ENCODE measurements around the gene C5orf15. TPM values are rescaled to one million over a fixed set of nuclear protein-coding genes. Genes with fewer than 3 reads are reported as not detected.
A peak's percentile ranks its signal among the peaks of the same experiment; 100 is the strongest.

The C5orf15 gene
- total and polyA plus RNA-seq, 9 of the 15 experiments (the other 6 are each of a cell fraction or from before 2014, with no cell fraction given) = 23.3 to 50.7 (median 35.5) TPM

DNA sequence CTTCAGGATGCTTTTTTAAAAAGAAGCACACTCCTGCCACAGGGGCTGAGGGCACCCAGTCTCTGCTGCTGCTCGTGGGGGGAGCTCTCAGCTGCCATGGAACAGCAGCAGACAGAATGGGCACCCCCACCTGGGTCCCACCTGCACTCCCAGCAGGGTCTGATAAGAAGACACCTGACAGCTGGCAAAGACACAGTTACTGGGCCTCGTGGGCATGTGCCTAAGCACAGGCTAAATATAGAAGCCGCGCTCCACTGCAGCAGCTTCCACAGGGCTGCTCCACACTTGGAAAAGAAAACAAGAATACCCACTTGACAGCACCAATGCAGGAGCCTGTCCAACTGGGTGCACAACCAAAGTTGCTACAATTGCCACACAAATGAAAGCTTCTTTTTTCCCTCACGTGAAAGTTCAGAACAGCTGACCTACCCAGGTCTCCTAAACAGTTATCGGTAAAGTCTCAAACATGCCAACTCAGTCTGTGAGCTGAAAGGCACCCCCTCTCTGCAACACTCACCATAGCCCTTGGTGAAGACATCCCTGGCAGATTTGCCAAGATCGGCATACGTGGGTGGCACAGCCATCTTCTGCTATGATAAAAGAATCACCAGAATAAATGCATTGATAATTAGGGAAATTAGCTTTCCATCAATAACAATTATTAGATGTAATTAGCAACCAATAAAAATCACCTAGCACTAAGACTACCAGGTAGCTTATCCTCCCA is 24.2 kb upstream of the C5orf15 start (continued):
- TF ChIP-seq, protein P1, sequence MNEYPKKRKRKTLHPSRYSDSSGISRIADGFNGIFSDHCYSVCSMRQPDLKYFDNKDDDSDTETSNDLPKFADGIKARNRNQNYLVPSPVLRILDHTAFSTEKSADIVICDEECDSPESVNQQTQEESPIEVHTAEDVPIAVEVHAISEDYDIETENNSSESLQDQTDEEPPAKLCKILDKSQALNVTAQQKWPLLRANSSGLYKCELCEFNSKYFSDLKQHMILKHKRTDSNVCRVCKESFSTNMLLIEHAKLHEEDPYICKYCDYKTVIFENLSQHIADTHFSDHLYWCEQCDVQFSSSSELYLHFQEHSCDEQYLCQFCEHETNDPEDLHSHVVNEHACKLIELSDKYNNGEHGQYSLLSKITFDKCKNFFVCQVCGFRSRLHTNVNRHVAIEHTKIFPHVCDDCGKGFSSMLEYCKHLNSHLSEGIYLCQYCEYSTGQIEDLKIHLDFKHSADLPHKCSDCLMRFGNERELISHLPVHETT (CRISPR knock-in tag; conservative IDR thresholded peaks at IDR 0.05 in 1 of 2, IDR thresholded peaks at IDR 0.05 in 1 of 2) = no peak

DNA sequence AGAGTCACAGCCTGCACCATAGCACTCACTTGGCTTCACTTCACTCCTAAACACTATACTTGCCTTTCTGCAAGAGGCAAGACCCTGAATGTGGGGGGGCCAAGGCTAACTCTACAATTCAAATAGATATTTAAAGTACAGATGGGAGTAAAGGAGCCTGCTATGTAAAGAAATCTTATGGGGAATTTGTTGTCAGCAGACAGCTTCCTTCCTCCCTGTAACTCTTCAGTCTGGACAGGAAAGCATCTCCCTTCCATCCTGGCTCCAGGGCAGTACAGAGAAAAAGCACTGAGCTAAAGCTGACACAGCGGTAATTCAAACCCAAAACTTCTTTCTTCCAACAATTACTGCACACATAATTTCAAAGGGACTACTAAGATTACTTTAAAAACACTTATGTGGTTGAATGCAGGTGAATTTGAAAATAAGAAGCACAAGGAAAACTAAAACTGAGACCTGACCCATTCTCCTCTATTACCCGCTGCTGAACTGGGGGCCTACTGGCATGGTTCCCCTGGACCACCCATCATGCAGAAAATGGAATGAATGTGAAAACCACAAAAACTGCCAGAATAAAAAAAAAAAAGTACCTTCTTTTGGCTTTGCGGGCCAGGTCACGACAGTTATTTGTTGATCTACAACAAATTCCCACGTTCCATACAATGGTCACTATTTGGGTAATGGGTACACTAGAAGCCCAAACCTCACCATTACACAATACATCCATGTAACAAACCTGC is 22.9 kb upstream of the C5orf15 start:
- no peak for FAIRE-seq
- no peak overlapping the region for H3K27ac ChIP-seq (ENCODE audit: extremely low read depth, low read depth, low read length)
- peaks cover 52% of the 10 kb centered on the region for H4K20me1 ChIP-seq (replicated peaks; ENCODE audit: control insufficient read depth, insufficient read depth, low read length)
- no peaks in the 10 kb centered on the region for H3K9me3 ChIP-seq (replicated peaks; ENCODE audit: control insufficient read depth, insufficient read depth, low read depth, low read length)
- H3K4me3 ChIP-seq = no peak overlapping the region
- in situ Hi-C loops (cut with MboI) (no loop called here), intact Hi-C loops (cut with micrococcal nuclease) (no loop called here)
- no peak overlapping the region for H3K4me2 ChIP-seq (ENCODE audit: insufficient read depth, low read length)
- 100% methylated on average over 5 of the region's 5 CpGs for WGBS (ENCODE audit: insufficient coverage, low coverage, missing lambda C conversion rate)
- no TSS peak for BruUV-seq (replicated peaks)
- DNase-seq (ENCODE audit: extremely low read depth in 1 of 4, low spot score in 3 of 4) = no peak
- H3K27me3 ChIP-seq (ENCODE audit: control insufficient read depth in 2 of 2, insufficient read depth in 2 of 2, low read length in 2 of 2) = no peaks in the 10 kb centered on the region
- no peak for ATAC-seq
- no peak overlapping the region for H2AFZ ChIP-seq (ENCODE audit: low read depth, low read length)
- H3K36me3 ChIP-seq (ENCODE audit: control insufficient read depth, insufficient read depth, low read length) = peaks cover 82% of the 10 kb centered on the region
- no peak overlapping the region for H3K9ac ChIP-seq (ENCODE audit: insufficient read depth in 1 of 2, low read depth in 2 of 2, low read length in 2 of 2)
- no peak for TF ChIP-seq SRSF7 (optimal IDR thresholded peaks at IDR 0.05; ENCODE audit: low read depth, low read length)
- TF ChIP-seq ZNF316 (IDR thresholded peaks at IDR 0.05) = peak; percentile 18; the same call in 1 of the 2 replicates
- ChIA-PET CTCF (ENCODE audit: low intra/inter-chr PET ratio) (no interaction called here), POLR2A (interaction anchor here (0.6 to 0.7 kb wide), 2 partner anchors 61 to 561 kb away, joined by 3 read pairs; no protein-coding TSS in a partner anchor)
- H3K9me1 ChIP-seq (ENCODE audit: control insufficient read depth, insufficient read depth, low read length) = peaks cover 13% of the 10 kb centered on the region
- H3K4me1 ChIP-seq (replicated peaks in 1 of 2; ENCODE audit: control insufficient read depth in 2 of 2, insufficient read depth in 2 of 2, low read length in 2 of 2) = peaks cover 9 to 16% of the 10 kb centered on the region in 2 experiments
- H3K79me2 ChIP-seq (ENCODE audit: control insufficient read depth, insufficient read depth, low read length) = peaks cover 73% of the 10 kb centered on the region

Data from K562 (cell line).